Liver (tissue), 9 donors: Measurements from ENCODE around the gene NUAK1. TPM values are rescaled to one million over a fixed set of nuclear protein-coding genes. Genes with fewer than 3 reads are reported as not detected.

Experiments used
- DNase-seq: peaks from one replicate; pipeline ENCODE4 v3.0.0-alpha.2; 2017; ENCODE audit warnings: low spot score
- H3K27ac ChIP-seq, 2 donors: one replicate each; pipeline ENCODE4 v1.7.0; 2013; ENCODE audit warnings: inconsistent platforms in 2 of 2, low read length in 2 of 2, control low read depth in 1 of 2, low read depth in 1 of 2, mild to moderate bottlenecking in 1 of 2
- H3K27me3 ChIP-seq, 4 donors: one replicate each; pipeline versions ENCODE4 v1.6.1 to v1.7.0; 2013; ENCODE audit warnings: low read length in 3 of 4, inconsistent platforms in 1 of 4, mild to moderate bottlenecking in 1 of 4, moderate library complexity in 1 of 4; ENCODE audit not compliant: control insufficient read depth in 4 of 4, insufficient read depth in 4 of 4
- H3K36me3 ChIP-seq, 4 donors: one replicate each; pipeline versions ENCODE4 v1.6.1 to v1.7.0; 2013; ENCODE audit warnings: low read length in 3 of 4, mild to moderate bottlenecking in 3 of 4, low read depth in 1 of 4, moderate library complexity in 1 of 4; ENCODE audit not compliant: control insufficient read depth in 4 of 4, insufficient read depth in 3 of 4
- H3K4me1 ChIP-seq, 4 donors: one replicate each; pipeline versions ENCODE4 v1.6.1 to v1.7.0; 2013; ENCODE audit warnings: low read length in 3 of 4, mild to moderate bottlenecking in 3 of 4, moderate library complexity in 1 of 4; ENCODE audit not compliant: control insufficient read depth in 4 of 4, insufficient read depth in 4 of 4
- H3K4me3 ChIP-seq, 3 donors: one replicate each; pipeline versions ENCODE4 v1.6.1 to v1.7.0; 2013; ENCODE audit warnings: low read length in 3 of 3, control low read depth in 1 of 3, low read depth in 1 of 3, mild to moderate bottlenecking in 1 of 3
- H3K9ac ChIP-seq, 2 donors: one replicate each; pipeline ENCODE4 v1.7.0; 2013; ENCODE audit warnings: low read length in 2 of 2, mild to moderate bottlenecking in 2 of 2, moderate library complexity in 2 of 2, control low read depth in 1 of 2, low read depth in 1 of 2
- H3K9me3 ChIP-seq, 4 donors: one replicate each; pipeline versions ENCODE4 v1.6.1 to v1.7.0; 2013; ENCODE audit warnings: low read length in 3 of 4; ENCODE audit not compliant: control insufficient read depth in 4 of 4
- EGR1 ChIP-seq, 2 donors: IDR thresholded peaks; 2 replicates each; pipeline ENCODE4 v1.6.1; 2016 to 2018; ENCODE audit warnings: antibody characterized with exemption in 2 of 2, low read depth in 2 of 2
- FOXA1 ChIP-seq: IDR thresholded peaks from 2 replicates; pipeline ENCODE4 v1.6.1; 2016; ENCODE audit warnings: antibody characterized with exemption
- FOXA2 ChIP-seq: IDR thresholded peaks from 2 replicates; pipeline ENCODE4 v1.6.1; 2016; ENCODE audit warnings: antibody characterized with exemption
- GABPA ChIP-seq, 2 donors: IDR thresholded peaks in 1 of 2; conservative IDR thresholded peaks in 1 of 2; 2 replicates each; pipeline ENCODE4 v1.6.1; 2016; ENCODE audit warnings: antibody characterized with exemption in 2 of 2, mild to moderate bottlenecking in 1 of 2, moderate library complexity in 1 of 2
- HNF4A ChIP-seq, 2 donors: conservative IDR thresholded peaks; 2 replicates each; pipeline ENCODE4 v1.6.1; 2016; ENCODE audit warnings: antibody characterized with exemption in 2 of 2, mild to moderate bottlenecking in 2 of 2
- HNF4G ChIP-seq: IDR thresholded peaks from 2 replicates; pipeline ENCODE4 v1.6.1; 2016; ENCODE audit warnings: antibody characterized with exemption
- JUND ChIP-seq, 2 donors: IDR thresholded peaks; 2 replicates each; pipeline ENCODE4 v1.6.1; 2016; ENCODE audit warnings: antibody characterized with exemption in 2 of 2
- NR2F2 ChIP-seq: IDR thresholded peaks from 2 replicates; pipeline ENCODE4 v1.6.1; 2016; ENCODE audit warnings: antibody characterized with exemption
- RAD21 ChIP-seq, 2 donors: IDR thresholded peaks; 2 replicates each; pipeline ENCODE4 v1.6.1; 2016; ENCODE audit warnings: antibody characterized with exemption in 2 of 2, mild to moderate bottlenecking in 2 of 2
- RXRA ChIP-seq, 2 donors: IDR thresholded peaks; 2 replicates each; pipeline ENCODE4 v1.6.1; 2017 to 2018; ENCODE audit warnings: antibody characterized with exemption in 2 of 2, mild to moderate bottlenecking in 1 of 2
- SP1 ChIP-seq: IDR thresholded peaks from 2 replicates; pipeline ENCODE4 v1.6.1; 2018; ENCODE audit warnings: antibody characterized with exemption, mild to moderate bottlenecking
- TAF1 ChIP-seq: conservative IDR thresholded peaks from 2 replicates; pipeline ENCODE4 v1.6.1; 2016; ENCODE audit warnings: antibody characterized with exemption, mild to moderate bottlenecking
- YY1 ChIP-seq: IDR thresholded peaks from 2 replicates; pipeline ENCODE4 v1.6.1; 2016; ENCODE audit warnings: antibody characterized with exemption, mild to moderate bottlenecking
- WGBS: extraction: QIAGEN DNeasy Blood & Tissue Kit; methylation state at CpG from one replicate; pipeline ENCODE4 v1.1.7; 2013; 5-methylcytosine and 5-hydroxymethylcytosine counted together
- polyA plus RNA-seq, 2 donors: library from polyadenylated mRNA; stranded (reverse) in 1 of 2; unstranded in 1 of 2; fragments of 200-250 nt in 1 of 2; fragments of >200 nt in 1 of 2; fragmentation: Nextera tagmentation in 1 of 2; extraction: Ambion mirVana in 1 of 2; gene quantifications; one replicate each; pipeline versions ENCODE4 v1.2.1 to v1.2.3, GENCODE V29; 2013 to 2015
- total RNA-seq, 2 donors: library from RNA; depleted of rRNA; stranded (reverse); fragments of >200 nt; gene quantifications; one replicate each; pipeline ENCODE4 v1.2.3, GENCODE V29; 2014
- TF ChIP-seq, protein P1 (sequence below): IDR thresholded peaks from 2 replicates; pipeline ENCODE4 v1.6.1; 2016; ENCODE audit warnings: antibody characterized with exemption
- TF ChIP-seq, protein P2 (sequence below): IDR thresholded peaks from 2 replicates; pipeline ENCODE4 v1.6.1; 2016; ENCODE audit warnings: antibody characterized with exemption, mild to moderate bottlenecking
- TF ChIP-seq, protein P3 (sequence below): IDR thresholded peaks from 2 replicates; pipeline ENCODE4 v1.6.1; 2016; ENCODE audit warnings: antibody characterized with exemption
- TF ChIP-seq, protein P4 (sequence below): IDR thresholded peaks from 2 replicates; pipeline ENCODE4 v1.6.1; 2016; ENCODE audit warnings: antibody characterized with exemption
- TF ChIP-seq, protein P5 (sequence below): fragments of 150-350 bp; IDR thresholded peaks from 2 replicates; pipeline ENCODE4 v1.5.1; 2017; ENCODE audit warnings: improper control_type of control experiment, low read depth, low read length; ENCODE audit not compliant: missing input control
- donor health status: healthy.
- donor health status: healthy.
- donor health status: healthy.
- donor health status: healthy.
- donor health status: healthy.

The NUAK1 gene
- total and polyA plus RNA-seq, 4 donors = 2.5 to 9.3 (median 3.9) TPM

DNA sequence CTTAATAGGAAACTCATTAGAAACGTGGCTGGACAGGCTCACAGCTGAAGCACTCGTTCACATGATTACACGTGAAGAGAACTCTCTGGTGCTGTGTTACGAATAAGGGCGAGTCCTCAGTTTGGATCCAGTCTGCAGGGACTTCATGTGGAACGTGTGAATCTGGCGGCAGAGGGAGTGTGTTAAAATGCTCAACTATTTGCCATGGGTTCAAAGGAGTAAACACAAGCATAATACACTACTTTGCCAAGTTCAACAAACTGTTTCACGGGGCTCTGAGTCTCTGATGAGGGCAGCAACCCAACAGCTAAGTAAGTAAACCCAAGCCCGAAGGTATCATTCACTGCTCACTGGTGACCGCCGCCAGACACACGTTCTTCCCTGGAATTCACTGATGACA lies 42.4 kb downstream of the NUAK1 start (continued):
- TF ChIP-seq JUND (IDR thresholded peaks at IDR 0.05) = peak; percentile 18 to 77
- peak; percentile 59 to 71 for TF ChIP-seq RAD21 (IDR thresholded peaks at IDR 0.05)
- peak; percentile 67 to 83 for TF ChIP-seq HNF4A (conservative IDR thresholded peaks at IDR 0.05)
- TF ChIP-seq HNF4G = no peak
- TF ChIP-seq YY1 = peak; percentile 63
- TF ChIP-seq, protein P1, sequence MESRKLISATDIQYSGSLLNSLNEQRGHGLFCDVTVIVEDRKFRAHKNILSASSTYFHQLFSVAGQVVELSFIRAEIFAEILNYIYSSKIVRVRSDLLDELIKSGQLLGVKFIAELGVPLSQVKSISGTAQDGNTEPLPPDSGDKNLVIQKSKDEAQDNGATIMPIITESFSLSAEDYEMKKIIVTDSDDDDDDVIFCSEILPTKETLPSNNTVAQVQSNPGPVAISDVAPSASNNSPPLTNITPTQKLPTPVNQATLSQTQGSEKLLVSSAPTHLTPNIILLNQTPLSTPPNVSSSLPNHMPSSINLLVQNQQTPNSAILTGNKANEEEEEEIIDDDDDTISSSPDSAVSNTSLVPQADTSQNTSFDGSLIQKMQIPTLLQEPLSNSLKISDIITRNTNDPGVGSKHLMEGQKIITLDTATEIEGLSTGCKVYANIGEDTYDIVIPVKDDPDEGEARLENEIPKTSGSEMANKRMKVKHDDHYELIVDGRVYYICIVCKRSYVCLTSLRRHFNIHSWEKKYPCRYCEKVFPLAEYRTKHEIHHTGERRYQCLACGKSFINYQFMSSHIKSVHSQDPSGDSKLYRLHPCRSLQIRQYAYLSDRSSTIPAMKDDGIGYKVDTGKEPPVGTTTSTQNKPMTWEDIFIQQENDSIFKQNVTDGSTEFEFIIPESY = peak; percentile 65

DNA sequence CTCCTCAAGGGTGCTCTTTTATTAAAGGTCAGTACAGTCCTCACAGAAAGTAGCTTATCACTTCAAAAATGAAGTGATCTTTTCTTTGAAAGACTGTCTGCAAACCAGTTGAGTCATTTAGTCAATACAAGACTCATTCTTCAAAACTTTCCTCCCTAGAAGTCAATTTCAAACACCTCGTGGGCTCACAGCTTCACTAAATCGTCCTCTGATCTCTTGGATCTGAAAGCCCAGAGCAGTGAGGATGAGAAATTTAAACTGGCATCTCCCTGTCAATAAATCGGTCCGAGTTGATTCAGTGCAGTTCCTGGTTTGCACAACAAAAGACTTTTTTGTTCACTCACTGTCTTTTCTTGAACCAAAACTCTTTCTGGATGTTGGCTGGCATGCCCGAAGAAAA lies 44.5 kb downstream of the NUAK1 start:
- H3K27me3 ChIP-seq = no peaks in the 10 kb centered on the region
- TF ChIP-seq NR2F2 = no peak
- no peak overlapping the region for H3K9ac ChIP-seq
- no peak overlapping the region for H3K27ac ChIP-seq
- no peaks in the 10 kb centered on the region for H3K9me3 ChIP-seq
- H3K36me3 ChIP-seq = no peaks in the 10 kb centered on the region
- WGBS = 87% methylated on average over 5 of the region's 5 CpGs
- DNase-seq = no peak
- H3K4me1 ChIP-seq = peaks cover 9 to 38% (median 35%) of the 10 kb centered on the region in 4 donors
- H3K4me3 ChIP-seq = no peak overlapping the region

DNA sequence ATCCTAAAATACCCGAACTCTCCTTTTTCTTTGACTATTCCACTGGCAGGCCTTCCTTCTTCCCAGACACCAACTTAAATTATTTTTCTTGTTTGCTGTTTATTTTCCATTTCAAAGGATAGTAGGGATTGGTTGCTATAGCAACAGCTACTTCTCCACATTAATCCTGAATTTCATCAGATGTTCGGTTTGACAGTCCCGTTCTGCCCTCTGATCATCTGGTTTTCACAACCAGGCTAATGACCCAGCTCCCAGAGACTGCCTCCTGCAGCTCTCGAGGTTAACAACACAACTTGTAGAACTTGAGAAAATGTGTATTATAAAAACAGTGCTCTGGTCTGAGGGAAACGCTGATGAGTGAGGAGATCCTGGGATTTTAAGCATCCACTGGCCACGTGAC lies 45.5 kb downstream of the NUAK1 start:
- Histone ChIP-seq H3K9me3 (no peaks in the 10 kb centered on the region), H3K4me3 (no peak overlapping the region), H3K4me1 (peaks cover 7 to 30% (median 25%) of the 10 kb centered on the region in 4 donors), H3K36me3 (no peaks in the 10 kb centered on the region), H3K27me3 (no peaks in the 10 kb centered on the region), H3K9ac (peak overlapping the region in 1 of 2 donors; percentile 45), H3K27ac (no peak overlapping the region)
- DNase-seq = no peak
- WGBS = 62% methylated on average over 6 of the region's 6 CpGs
- TF ChIP-seq EGR1 (IDR thresholded peaks at IDR 0.05; ENCODE audit: low read depth in 2 of 2) (no peak), FOXA2 (no peak), JUND (IDR thresholded peaks at IDR 0.05) (no peak), GABPA (IDR thresholded peaks at IDR 0.05 in 1 of 2, conservative IDR thresholded peaks at IDR 0.05 in 1 of 2) (no peak), RXRA (IDR thresholded peaks at IDR 0.05) (peak; percentile 83), NR2F2 (peak; percentile 32), HNF4G (no peak), FOXA1 (no peak), TAF1 (no peak), SP1 (peak; percentile 63), RAD21 (IDR thresholded peaks at IDR 0.05) (peak; percentile 57 to 72), YY1 (no peak), HNF4A (conservative IDR thresholded peaks at IDR 0.05) (peak; percentile 56 to 66)
- TF ChIP-seq, protein P2, sequence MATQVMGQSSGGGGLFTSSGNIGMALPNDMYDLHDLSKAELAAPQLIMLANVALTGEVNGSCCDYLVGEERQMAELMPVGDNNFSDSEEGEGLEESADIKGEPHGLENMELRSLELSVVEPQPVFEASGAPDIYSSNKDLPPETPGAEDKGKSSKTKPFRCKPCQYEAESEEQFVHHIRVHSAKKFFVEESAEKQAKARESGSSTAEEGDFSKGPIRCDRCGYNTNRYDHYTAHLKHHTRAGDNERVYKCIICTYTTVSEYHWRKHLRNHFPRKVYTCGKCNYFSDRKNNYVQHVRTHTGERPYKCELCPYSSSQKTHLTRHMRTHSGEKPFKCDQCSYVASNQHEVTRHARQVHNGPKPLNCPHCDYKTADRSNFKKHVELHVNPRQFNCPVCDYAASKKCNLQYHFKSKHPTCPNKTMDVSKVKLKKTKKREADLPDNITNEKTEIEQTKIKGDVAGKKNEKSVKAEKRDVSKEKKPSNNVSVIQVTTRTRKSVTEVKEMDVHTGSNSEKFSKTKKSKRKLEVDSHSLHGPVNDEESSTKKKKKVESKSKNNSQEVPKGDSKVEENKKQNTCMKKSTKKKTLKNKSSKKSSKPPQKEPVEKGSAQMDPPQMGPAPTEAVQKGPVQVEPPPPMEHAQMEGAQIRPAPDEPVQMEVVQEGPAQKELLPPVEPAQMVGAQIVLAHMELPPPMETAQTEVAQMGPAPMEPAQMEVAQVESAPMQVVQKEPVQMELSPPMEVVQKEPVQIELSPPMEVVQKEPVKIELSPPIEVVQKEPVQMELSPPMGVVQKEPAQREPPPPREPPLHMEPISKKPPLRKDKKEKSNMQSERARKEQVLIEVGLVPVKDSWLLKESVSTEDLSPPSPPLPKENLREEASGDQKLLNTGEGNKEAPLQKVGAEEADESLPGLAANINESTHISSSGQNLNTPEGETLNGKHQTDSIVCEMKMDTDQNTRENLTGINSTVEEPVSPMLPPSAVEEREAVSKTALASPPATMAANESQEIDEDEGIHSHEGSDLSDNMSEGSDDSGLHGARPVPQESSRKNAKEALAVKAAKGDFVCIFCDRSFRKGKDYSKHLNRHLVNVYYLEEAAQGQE = no peak
- TF ChIP-seq, protein P1 = no peak
- TF ChIP-seq, protein P3, sequence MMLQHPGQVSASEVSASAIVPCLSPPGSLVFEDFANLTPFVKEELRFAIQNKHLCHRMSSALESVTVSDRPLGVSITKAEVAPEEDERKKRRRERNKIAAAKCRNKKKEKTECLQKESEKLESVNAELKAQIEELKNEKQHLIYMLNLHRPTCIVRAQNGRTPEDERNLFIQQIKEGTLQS = no peak
- TF ChIP-seq, protein P4, sequence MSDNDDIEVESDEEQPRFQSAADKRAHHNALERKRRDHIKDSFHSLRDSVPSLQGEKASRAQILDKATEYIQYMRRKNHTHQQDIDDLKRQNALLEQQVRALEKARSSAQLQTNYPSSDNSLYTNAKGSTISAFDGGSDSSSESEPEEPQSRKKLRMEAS = peak; percentile 25
- TF ChIP-seq, protein P5, sequence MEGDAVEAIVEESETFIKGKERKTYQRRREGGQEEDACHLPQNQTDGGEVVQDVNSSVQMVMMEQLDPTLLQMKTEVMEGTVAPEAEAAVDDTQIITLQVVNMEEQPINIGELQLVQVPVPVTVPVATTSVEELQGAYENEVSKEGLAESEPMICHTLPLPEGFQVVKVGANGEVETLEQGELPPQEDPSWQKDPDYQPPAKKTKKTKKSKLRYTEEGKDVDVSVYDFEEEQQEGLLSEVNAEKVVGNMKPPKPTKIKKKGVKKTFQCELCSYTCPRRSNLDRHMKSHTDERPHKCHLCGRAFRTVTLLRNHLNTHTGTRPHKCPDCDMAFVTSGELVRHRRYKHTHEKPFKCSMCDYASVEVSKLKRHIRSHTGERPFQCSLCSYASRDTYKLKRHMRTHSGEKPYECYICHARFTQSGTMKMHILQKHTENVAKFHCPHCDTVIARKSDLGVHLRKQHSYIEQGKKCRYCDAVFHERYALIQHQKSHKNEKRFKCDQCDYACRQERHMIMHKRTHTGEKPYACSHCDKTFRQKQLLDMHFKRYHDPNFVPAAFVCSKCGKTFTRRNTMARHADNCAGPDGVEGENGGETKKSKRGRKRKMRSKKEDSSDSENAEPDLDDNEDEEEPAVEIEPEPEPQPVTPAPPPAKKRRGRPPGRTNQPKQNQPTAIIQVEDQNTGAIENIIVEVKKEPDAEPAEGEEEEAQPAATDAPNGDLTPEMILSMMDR = no peak
